ENCODE measurements around the gene SYNE4. TPM values are rescaled to one million over a fixed set of nuclear protein-coding genes. Genes with fewer than 3 reads are reported as not detected.

The SYNE4 gene
- total and polyA plus RNA-seq, 2 of the 13 experiments (the other 11 are each of a cell fraction or from before 2014, with no cell fraction given): 13.7 to 23.0 TPM

DNA sequence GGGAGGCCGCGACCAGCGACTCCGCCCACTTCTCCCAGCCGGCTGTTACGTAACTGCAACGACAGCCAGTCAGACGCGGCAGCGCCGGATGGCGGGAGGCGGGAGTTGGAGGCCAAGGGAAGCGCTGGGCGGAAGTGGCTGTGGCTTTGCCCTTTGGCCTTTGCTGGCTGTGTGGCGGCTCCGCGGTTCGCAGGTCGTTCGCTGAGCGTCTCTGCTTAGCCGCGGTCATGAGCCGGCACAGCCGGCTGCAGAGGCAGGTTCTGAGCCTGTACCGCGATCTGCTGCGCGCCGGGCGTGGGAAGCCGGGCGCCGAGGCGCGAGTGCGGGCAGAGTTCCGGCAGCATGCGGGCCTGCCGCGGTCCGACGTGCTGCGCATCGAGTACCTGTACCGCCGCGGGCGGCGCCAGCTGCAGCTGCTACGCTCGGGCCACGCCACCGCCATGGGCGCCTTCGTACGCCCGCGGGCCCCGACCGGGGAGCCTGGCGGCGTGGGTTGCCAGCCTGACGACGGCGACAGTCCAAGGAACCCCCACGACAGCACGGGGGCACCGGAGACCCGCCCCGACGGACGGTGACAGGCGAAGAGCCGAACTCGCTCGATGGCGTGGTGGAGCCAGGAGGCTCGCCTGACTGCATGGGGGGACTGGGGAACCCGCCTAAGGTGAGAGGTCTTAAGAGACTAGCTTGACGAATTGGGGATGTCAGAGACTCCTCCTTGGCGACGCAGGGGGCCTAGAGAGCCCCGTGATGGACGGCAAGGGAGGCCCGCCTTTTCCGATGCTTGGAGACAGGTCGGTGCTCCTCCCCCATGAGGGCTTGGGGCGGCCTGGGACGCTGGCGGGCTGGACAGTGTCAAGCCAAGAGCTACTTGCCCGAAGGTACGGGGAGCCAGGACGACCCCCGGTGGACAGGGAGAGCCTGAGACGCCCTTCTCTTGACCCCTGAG lies 13.3 kb downstream of the SYNE4 start, which contains the start of gene SDHAF1 (continued):
- peak; percentile 73 for TF ChIP-seq YEATS2 (CRISPR knock-in tag; IDR thresholded peaks at IDR 0.05; ENCODE audit: borderline replicate concordance)
- TF ChIP-seq, protein P1, sequence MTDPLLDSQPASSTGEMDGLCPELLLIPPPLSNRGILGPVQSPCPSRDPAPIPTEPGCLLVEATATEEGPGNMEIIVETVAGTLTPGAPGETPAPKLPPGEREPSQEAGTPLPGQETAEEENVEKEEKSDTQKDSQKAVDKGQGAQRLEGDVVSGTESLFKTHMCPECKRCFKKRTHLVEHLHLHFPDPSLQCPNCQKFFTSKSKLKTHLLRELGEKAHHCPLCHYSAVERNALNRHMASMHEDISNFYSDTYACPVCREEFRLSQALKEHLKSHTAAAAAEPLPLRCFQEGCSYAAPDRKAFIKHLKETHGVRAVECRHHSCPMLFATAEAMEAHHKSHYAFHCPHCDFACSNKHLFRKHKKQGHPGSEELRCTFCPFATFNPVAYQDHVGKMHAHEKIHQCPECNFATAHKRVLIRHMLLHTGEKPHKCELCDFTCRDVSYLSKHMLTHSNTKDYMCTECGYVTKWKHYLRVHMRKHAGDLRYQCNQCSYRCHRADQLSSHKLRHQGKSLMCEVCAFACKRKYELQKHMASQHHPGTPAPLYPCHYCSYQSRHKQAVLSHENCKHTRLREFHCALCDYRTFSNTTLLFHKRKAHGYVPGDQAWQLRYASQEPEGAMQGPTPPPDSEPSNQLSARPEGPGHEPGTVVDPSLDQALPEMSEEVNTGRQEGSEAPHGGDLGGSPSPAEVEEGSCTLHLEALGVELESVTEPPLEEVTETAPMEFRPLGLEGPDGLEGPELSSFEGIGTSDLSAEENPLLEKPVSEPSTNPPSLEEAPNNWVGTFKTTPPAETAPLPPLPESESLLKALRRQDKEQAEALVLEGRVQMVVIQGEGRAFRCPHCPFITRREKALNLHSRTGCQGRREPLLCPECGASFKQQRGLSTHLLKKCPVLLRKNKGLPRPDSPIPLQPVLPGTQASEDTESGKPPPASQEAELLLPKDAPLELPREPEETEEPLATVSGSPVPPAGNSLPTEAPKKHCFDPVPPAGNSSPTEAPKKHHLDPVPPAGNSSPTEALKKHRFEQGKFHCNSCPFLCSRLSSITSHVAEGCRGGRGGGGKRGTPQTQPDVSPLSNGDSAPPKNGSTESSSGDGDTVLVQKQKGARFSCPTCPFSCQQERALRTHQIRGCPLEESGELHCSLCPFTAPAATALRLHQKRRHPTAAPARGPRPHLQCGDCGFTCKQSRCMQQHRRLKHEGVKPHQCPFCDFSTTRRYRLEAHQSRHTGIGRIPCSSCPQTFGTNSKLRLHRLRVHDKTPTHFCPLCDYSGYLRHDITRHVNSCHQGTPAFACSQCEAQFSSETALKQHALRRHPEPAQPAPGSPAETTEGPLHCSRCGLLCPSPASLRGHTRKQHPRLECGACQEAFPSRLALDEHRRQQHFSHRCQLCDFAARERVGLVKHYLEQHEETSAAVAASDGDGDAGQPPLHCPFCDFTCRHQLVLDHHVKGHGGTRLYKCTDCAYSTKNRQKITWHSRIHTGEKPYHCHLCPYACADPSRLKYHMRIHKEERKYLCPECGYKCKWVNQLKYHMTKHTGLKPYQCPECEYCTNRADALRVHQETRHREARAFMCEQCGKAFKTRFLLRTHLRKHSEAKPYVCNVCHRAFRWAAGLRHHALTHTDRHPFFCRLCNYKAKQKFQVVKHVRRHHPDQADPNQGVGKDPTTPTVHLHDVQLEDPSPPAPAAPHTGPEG (CRISPR knock-in tag; IDR thresholded peaks at IDR 0.05): no peak
- TF ChIP-seq ZNF260 (CRISPR knock-in tag; IDR thresholded peaks at IDR 0.05; ENCODE audit: borderline replicate concordance, low read depth): no peak
- TF ChIP-seq ZSCAN30 (CRISPR knock-in tag; IDR thresholded peaks at IDR 0.05): no peak
- no peak for TF ChIP-seq ZBTB3 (CRISPR knock-in tag; IDR thresholded peaks at IDR 0.05; ENCODE audit: borderline replicate concordance, low read depth)
- no peak for TF ChIP-seq ZNF251 (CRISPR knock-in tag; IDR thresholded peaks at IDR 0.05)
- TF ChIP-seq TBX2 (CRISPR knock-in tag; IDR thresholded peaks at IDR 0.05; ENCODE audit: borderline replicate concordance): peak; percentile 81; the same call in 1 of the 2 replicates
- TF ChIP-seq ZNF703 (CRISPR knock-in tag; IDR thresholded peaks at IDR 0.05; ENCODE audit: borderline replicate concordance): peak; percentile 84; the same call in 1 of the 2 replicates
- peak; percentile 93 for TF ChIP-seq ASH2L (IDR thresholded peaks at IDR 0.05; ENCODE audit: insufficient read length, low read depth, low read length)
- TF ChIP-seq MED13 (CRISPR knock-in tag; IDR thresholded peaks at IDR 0.05): no peak
- TF ChIP-seq HNF4G (IDR thresholded peaks at IDR 0.05; ENCODE audit: borderline replicate concordance, low read depth, low read length): peak; percentile 78; the same call in 1 of the 2 replicates
- TF ChIP-seq HNF4G (CRISPR knock-in tag; IDR thresholded peaks at IDR 0.05; ENCODE audit: borderline replicate concordance, low read depth): peak; percentile 87
- TF ChIP-seq, protein P2, sequence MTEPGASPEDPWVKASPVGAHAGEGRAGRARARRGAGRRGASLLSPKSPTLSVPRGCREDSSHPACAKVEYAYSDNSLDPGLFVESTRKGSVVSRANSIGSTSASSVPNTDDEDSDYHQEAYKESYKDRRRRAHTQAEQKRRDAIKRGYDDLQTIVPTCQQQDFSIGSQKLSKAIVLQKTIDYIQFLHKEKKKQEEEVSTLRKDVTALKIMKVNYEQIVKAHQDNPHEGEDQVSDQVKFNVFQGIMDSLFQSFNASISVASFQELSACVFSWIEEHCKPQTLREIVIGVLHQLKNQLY (CRISPR knock-in tag; IDR thresholded peaks at IDR 0.05): peak; percentile 49
- peak; percentile 88 for TF ChIP-seq ZSCAN31 (CRISPR knock-in tag; IDR thresholded peaks at IDR 0.05; ENCODE audit: low read depth)
- TF ChIP-seq ZSCAN9 (CRISPR knock-in tag; IDR thresholded peaks at IDR 0.05; ENCODE audit: borderline replicate concordance): peak; percentile 60; the same call in 1 of the 2 replicates
- TF ChIP-seq, protein P3, sequence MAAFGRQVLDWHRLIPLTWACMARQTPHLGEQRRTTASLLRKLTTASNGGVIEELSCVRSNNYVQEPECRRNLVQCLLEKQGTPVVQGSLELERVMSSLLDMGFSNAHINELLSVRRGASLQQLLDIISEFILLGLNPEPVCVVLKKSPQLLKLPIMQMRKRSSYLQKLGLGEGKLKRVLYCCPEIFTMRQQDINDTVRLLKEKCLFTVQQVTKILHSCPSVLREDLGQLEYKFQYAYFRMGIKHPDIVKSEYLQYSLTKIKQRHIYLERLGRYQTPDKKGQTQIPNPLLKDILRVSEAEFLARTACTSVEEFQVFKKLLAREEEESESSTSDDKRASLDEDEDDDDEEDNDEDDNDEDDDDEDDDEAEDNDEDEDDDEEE (CRISPR knock-in tag; IDR thresholded peaks at IDR 0.05): peak; percentile 89
- no peak for TF ChIP-seq RFX3 (CRISPR knock-in tag; IDR thresholded peaks at IDR 0.05)
- no peak for TF ChIP-seq ZFP62 (CRISPR knock-in tag; IDR thresholded peaks at IDR 0.05)
- TF ChIP-seq IRF2 (CRISPR knock-in tag; IDR thresholded peaks at IDR 0.05): peak; percentile 66
- TF ChIP-seq, protein P4, sequence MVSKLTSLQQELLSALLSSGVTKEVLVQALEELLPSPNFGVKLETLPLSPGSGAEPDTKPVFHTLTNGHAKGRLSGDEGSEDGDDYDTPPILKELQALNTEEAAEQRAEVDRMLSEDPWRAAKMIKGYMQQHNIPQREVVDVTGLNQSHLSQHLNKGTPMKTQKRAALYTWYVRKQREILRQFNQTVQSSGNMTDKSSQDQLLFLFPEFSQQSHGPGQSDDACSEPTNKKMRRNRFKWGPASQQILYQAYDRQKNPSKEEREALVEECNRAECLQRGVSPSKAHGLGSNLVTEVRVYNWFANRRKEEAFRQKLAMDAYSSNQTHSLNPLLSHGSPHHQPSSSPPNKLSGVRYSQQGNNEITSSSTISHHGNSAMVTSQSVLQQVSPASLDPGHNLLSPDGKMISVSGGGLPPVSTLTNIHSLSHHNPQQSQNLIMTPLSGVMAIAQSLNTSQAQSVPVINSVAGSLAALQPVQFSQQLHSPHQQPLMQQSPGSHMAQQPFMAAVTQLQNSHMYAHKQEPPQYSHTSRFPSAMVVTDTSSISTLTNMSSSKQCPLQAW (CRISPR knock-in tag; IDR thresholded peaks at IDR 0.05): peak; percentile 73; the same call in 1 of the 2 replicates

Data from HepG2 (cell line).